Hepatocyte (in vitro differentiated cells): Measurements from ENCODE around the gene RAB38. TPM values are rescaled to one million over a fixed set of nuclear protein-coding genes. Genes with fewer than 3 reads are reported as not detected.

Experiments
- DNase-seq: peaks from one replicate; pipeline ENCODE4 v3.0.0-alpha.2; 2016; ENCODE audit warnings: low spot score
- H2AFZ ChIP-seq: fragments of 200-600 bp; sonication (generic); 2 replicates; pipeline ENCODE4 v1.6.0; 2016; ENCODE audit warnings: antibody characterized with exemption, mild to moderate bottlenecking
- H3K27ac ChIP-seq: fragments of 200-600 bp; sonication (generic); 2 replicates; pipeline ENCODE4 v1.5.1; 2016; ENCODE audit warnings: mild to moderate bottlenecking
- H3K27me3 ChIP-seq: fragments of 200-600 bp; sonication (generic); 2 replicates; pipeline ENCODE4 v1.6.1; 2016
- H3K36me3 ChIP-seq: fragments of 200-600 bp; sonication (generic); replicated peaks from 2 replicates; pipeline ENCODE4 v1.5.1; 2016; ENCODE audit warnings: low read depth; ENCODE audit not compliant: insufficient read depth
- H3K4me1 ChIP-seq: fragments of 200-600 bp; sonication (generic); 2 replicates; pipeline ENCODE4 v1.5.1; 2016; ENCODE audit warnings: mild to moderate bottlenecking, moderate library complexity; ENCODE audit not compliant: insufficient read depth
- H3K4me2 ChIP-seq: fragments of 200-600 bp; sonication (generic); 2 replicates; pipeline ENCODE4 v1.6.0; 2016
- H3K4me3 ChIP-seq: fragments of 200-600 bp; sonication (generic); 2 replicates; pipeline ENCODE4 v1.5.1; 2016; ENCODE audit warnings: mild to moderate bottlenecking
- H3K79me2 ChIP-seq: fragments of 200-600 bp; sonication (generic); 2 replicates; pipeline ENCODE4 v1.6.0; 2017; ENCODE audit warnings: mild to moderate bottlenecking
- H3K9me2 ChIP-seq: fragments of 200-600 bp; sonication (generic); replicated peaks from 2 replicates; pipeline ENCODE4 v1.6.0; 2017; ENCODE audit warnings: mild to moderate bottlenecking; ENCODE audit not compliant: insufficient read depth
- H3K9me3 ChIP-seq: fragments of 200-600 bp; sonication (generic); 2 replicates; pipeline ENCODE4 v1.5.1; 2016; ENCODE audit warnings: low read depth, mild to moderate bottlenecking
- H4K20me1 ChIP-seq: fragments of 200-600 bp; sonication (generic); 2 replicates; pipeline ENCODE4 v1.6.0; 2016; ENCODE audit warnings: mild to moderate bottlenecking; ENCODE audit not compliant: insufficient read depth, poor library complexity, severe bottlenecking
- CTCF ChIP-seq: fragments of 200-600 bp; sonication (generic); IDR thresholded peaks from 2 replicates; pipeline ENCODE4 v1.5.1; 2016; ENCODE audit warnings: antibody characterized with exemption, mild to moderate bottlenecking; ENCODE audit not compliant: poor library complexity
- EZH2 ChIP-seq: fragments of 200-600 bp; sonication (generic); IDR thresholded peaks from 2 replicates; pipeline ENCODE4 v1.6.1; 2016; ENCODE audit warnings: antibody characterized with exemption, mild to moderate bottlenecking, borderline replicate concordance
- EZH2phosphoT487 ChIP-seq: fragments of 200-600 bp; sonication (generic); IDR thresholded peaks from one replicate; pipeline ENCODE4 v1.6.1; 2018; ENCODE audit warnings: antibody characterized with exemption, mild to moderate bottlenecking, low read depth, moderate library complexity; ENCODE audit not compliant: unreplicated experiment, severe bottlenecking
- WGBS: methylation state at CpG from one replicate; pipeline ENCODE4 v1.1.6; 2016; ENCODE audit warnings: low lambda C conversion rate; ENCODE audit errors: missing lambda C conversion rate; 5-methylcytosine and 5-hydroxymethylcytosine counted together
- polyA plus RNA-seq: library from polyadenylated mRNA; unstranded; fragments of >200 nt; fragmentation: Nextera tagmentation; extraction: Ambion mirVana; gene quantifications from 2 replicates; pipeline ENCODE4 v1.2.1, GENCODE V29; 2016
- total RNA-seq: library from RNA; depleted of rRNA; stranded (reverse); fragments of >200 nt; gene quantifications from 2 replicates; pipeline ENCODE4 v1.2.3, GENCODE V29; 2014

The RAB38 gene
- total and polyA plus RNA-seq, 2 experiments from 2014 or later = 14.6 to 14.8 TPM

- Histone ChIP-seq H3K4me1 (no peaks in the 10 kb centered on the region), H3K36me3 (no peaks in the 10 kb centered on the region), H3K27me3 (no peaks in the 10 kb centered on the region), H3K4me2 (no peak overlapping the region), H3K9me3 (no peaks in the 10 kb centered on the region), H3K9me2 (no peaks in the 10 kb centered on the region), H3K79me2 (no peaks in the 10 kb centered on the region), H2AFZ (no peak overlapping the region), H3K27ac (no peak overlapping the region), H3K4me3 (no peak overlapping the region), H4K20me1 (no peaks in the 10 kb centered on the region)
- 92% methylated on average over 4 of the region's 4 CpGs for WGBS
- DNase-seq = no peak
- TF ChIP-seq EZH2 (no peak), EZH2phosphoT487 (no peak), CTCF (no peak)
Measured at GRCh38 chr11:88122956-88123355, 52.3 kb downstream of the RAB38 start.

- Histone ChIP-seq H3K79me2 (no peaks in the 10 kb centered on the region), H3K9me3 (no peaks in the 10 kb centered on the region), H2AFZ (no peak overlapping the region), H4K20me1 (no peaks in the 10 kb centered on the region), H3K4me2 (no peak overlapping the region), H3K4me1 (no peaks in the 10 kb centered on the region), H3K9me2 (no peaks in the 10 kb centered on the region), H3K4me3 (no peak overlapping the region), H3K27ac (no peak overlapping the region), H3K27me3 (no peaks in the 10 kb centered on the region), H3K36me3 (no peaks in the 10 kb centered on the region)
- TF ChIP-seq CTCF (no peak), EZH2 (no peak), EZH2phosphoT487 (no peak)
- WGBS = 77% methylated on average over 2 of the region's 2 CpGs
- DNase-seq = no peak
Measured at GRCh38 chr11:88119561-88119960, 55.7 kb downstream of the RAB38 start.

GRCh38 chr11:88117281-88117858 is 57.9 kb downstream of the RAB38 start:
- TF ChIP-seq CTCF (no peak), EZH2 (no peak), EZH2phosphoT487 (no peak)
- H3K4me1 ChIP-seq = no peaks in the 10 kb centered on the region
- no peaks in the 10 kb centered on the region for H3K9me2 ChIP-seq
- DNase-seq = no peak
- no peaks in the 10 kb centered on the region for H3K9me3 ChIP-seq
- no peaks in the 10 kb centered on the region for H3K36me3 ChIP-seq
- no peak overlapping the region for H3K4me3 ChIP-seq
- 83% methylated on average over 1 of the region's 1 CpG for WGBS
- H4K20me1 ChIP-seq = no peaks in the 10 kb centered on the region
- no peaks in the 10 kb centered on the region for H3K27me3 ChIP-seq
- H2AFZ ChIP-seq = no peak overlapping the region
- no peak overlapping the region for H3K27ac ChIP-seq
- no peak overlapping the region for H3K4me2 ChIP-seq
- H3K79me2 ChIP-seq = no peaks in the 10 kb centered on the region
